ENCODE measurements around the gene BORCS5.

Gene BORCS5

GRCh38 chr12:12513416-12514006 is 156.6 kb downstream of the BORCS5 start:
- DNase-seq (ENCODE audit: low spot score), result no peak

GRCh38 chr12:12518464-12518845 is 161.6 kb downstream of the BORCS5 start:
- DNase-seq (ENCODE audit: low spot score), result no peak

DNA sequence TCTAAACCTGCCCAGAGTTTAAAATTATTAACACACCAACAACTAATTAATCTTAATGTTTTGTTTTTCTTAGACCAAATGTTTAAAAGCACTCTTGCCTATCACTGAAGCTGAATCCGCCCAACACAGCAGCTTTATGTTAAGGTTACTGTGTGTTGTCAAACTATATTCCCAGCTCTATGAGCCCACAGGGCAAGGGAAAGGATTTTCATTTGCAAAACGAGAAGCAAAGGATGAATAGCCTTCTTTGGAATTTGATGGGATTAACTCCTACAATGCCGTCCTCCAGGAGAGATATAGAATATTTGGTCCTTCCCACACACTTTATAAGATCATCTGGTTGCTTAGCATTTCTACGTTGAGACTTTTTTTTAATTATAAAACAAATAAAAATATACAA is 162.0 kb downstream of the BORCS5 start:
- no peak for DNase-seq (ENCODE audit: low spot score)
